ENCODE results near the gene CLDN22.

Gene CLDN22

DNA sequence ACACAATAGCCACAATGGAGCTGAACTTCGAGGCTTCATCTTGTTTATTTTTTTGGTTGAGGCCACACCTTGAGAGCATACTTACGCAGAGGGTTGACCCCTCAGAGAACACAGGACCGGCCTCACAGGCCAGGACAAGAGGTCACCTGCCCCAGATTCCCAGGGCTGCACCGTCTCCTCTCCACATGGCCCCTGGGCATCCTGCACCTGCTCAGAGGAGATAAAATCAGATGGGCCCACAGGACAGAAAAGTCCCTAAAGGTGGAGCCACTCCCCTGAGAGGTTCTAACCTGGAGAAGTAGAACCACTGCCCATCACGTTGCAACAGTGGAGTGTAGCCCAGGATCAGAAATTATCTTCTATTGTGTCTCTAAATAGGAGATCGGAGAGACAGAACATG lies 3.2 kb upstream of the CLDN22 start:
- DNase-seq (ENCODE audit: low read depth in 3 of 3, low spot score in 1 of 3), result no peak

- DNase-seq (ENCODE audit: low read depth in 3 of 3, low spot score in 1 of 3), result no peak
Measured at GRCh38 chr4:183322326-183322725, 2.2 kb upstream of the CLDN22 start, which contains the start of gene CLDN24. Gene CLDN24, minus strand, starts transcription at chr4:183322426. Its CDS starts 0 bp downstream, at chr4:183322426.

DNA sequence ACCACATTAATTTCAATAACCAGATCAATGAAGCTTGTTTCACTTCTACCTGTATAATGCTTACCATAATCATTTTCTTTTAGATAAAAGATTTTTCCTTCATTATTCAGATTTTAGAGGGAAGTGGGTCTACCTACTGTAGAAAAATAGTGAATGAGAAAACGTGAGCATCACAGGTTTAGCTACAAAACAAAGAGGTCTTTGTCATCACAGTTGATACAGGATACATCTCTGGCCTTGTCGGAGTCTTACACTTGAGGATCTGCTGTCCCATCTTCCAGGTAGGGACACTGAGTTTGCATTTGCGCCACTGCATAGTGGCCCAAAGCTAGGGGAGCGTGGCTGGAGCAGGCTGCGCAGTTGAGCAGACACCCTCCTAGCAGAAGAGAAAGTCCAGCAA lies 1.4 kb upstream of the CLDN22 start:
- no peak for DNase-seq (ENCODE audit: low read depth in 3 of 3, low spot score in 1 of 3)

DNA sequence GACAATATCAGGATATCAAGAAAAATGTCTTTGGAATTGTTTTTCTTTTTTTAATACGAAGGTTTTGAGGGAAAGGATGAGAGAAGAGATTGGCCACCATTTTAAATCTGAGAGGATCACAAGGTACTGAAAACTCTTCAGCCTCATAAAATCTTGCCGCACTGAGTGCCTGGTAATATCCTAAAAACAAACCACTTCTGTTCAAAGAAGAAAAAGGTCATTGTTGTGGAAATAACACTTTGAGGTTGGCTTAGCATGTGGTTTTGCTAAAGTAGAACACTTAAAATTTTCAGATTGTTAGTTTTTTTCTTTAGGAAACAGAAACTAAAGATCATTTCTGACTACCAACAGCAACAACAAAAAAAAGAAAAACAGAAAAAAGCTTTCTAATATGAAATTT lies 1.0 kb upstream of the CLDN22 start:
- DNase-seq (ENCODE audit: low read depth in 3 of 3, low spot score in 1 of 3), result no peak

DNA sequence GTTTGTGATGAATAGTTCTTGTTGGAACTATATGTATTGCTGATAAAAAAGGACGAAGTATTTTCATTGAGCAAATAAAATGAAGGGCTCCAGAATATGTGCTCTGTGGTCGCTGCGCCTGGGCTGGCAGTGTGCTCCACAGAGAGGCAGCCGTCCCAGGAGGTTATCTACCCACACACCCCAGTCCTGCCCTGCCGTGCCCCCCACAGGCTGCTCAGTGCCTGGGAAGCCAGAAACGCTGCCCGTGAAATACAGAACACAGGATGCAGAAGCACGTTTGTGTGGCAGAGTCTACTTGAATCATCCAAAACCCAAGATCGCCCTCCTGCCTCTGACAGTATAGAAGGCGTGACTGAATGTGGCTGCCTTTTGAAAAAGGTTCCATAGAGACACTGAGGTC lies 1.4 kb downstream of the CLDN22 start:
- no peak for DNase-seq (ENCODE audit: low read depth in 3 of 3, low spot score in 1 of 3)

DNA sequence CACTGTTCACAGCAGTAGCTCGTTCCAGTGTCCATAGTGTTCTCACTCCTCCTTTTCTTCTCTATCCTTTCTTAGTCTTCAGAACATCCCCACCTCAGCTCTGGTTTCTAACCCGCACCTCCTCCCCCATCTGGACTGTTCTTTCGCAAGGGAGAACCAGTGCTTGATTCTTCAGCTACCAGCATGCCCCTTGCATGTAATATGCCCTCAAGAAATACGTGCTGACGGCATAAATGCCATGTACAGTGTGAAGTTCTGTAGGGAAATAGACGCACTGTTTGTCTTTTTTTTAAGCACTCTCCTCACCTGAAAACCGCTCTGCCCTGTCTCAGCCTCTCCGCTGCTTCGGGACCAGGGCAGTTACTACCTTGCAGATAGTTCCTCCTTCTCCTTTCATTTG lies 5.3 kb downstream of the CLDN22 start:
- DNase-seq (ENCODE audit: low read depth in 3 of 3, low spot score in 1 of 3), result no peak

GRCh38 chr4:183314336-183314735 lies 5.7 kb downstream of the CLDN22 start:
- DNase-seq (ENCODE audit: low read depth in 3 of 3, low spot score in 1 of 3), result no peak

- no peak for DNase-seq (ENCODE audit: low read depth in 3 of 3, low spot score in 1 of 3)
Measured at GRCh38 chr4:183312841-183313240, 7.2 kb downstream of the CLDN22 start.

DNA sequence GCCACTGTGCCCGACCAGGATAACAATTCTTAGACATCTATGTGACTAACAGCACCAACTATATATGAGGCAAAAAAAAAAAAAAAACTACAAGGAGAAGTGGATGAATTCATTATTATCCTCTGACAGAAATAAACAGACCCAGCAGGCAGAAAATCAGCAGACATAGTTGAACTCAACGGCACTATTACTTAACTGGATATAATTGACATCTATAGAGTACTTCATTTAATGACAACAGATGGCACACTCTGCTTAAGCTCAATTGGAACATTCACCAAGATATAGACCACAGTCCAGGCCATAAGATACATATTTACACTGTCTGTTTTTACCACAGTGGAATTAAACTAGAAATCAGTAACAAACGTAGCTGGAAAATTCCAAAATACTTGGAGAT lies 13.3 kb downstream of the CLDN22 start:
- DNase-seq (ENCODE audit: low read depth in 3 of 3, low spot score in 1 of 3), result no peak

GRCh38 chr4:183304538-183304937 lies 15.5 kb downstream of the CLDN22 start:
- DNase-seq (ENCODE audit: low read depth in 3 of 3, low spot score in 1 of 3), result no peak

DNA sequence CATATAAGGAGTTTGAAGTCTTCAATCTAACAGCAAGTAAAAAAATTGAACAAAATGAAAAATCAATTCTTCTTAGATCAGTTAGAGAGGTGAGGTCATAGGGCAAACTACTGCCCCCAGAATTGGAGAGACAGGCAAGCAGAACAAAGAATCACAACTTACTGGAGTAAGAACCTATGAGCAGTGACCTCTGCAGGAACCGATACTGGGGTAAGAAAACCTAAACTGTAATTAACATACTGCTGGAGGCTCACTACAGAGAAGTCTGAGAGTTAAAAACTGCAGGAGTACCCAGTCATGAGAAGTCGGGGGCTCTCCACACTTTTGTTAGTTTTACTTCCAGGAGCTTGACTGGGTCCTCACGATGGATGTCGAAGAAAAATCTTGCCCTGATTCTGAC lies 16.0 kb downstream of the CLDN22 start:
- no peak for DNase-seq (ENCODE audit: low read depth in 3 of 3, low spot score in 1 of 3)

DNA sequence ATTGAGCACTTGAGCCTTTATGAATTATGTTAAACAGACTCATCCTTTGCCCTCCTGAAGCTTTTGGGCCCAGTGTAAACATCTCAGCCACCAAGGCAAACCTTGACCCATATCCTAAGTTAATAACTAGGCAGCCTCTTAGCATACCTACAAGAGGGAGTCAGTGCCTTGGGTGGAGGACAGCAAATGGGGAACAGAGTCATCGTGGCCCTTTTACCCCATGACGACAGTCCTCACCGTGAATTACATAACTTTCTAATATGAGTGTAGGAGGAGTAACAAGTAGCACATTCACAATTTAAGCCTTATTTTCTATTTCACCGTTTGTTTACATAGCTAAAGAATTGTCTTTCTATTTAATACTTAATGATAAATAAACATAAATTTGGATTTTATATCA lies 16.8 kb downstream of the CLDN22 start:
- no peak for DNase-seq (ENCODE audit: low read depth in 3 of 3, low spot score in 1 of 3)

DNA sequence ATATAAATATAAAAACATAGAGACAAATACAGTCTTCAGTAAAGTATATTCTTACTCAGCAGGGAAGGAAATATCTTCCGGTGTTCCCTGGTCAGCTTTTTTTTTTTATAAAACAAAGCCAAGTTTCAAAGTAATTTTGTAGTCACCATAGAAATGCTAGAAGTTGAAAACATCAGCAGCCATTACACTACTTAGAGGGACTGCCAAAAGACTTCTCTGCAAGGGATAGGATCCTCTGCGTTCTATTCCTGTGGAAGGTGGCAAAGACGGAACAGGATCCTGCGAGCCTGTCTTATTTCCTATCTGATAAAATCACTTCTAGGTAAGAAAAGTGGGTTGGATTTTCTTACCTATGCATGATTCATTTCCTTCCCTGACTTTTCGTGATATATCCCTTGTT lies 19.4 kb downstream of the CLDN22 start:
- no peak for DNase-seq (ENCODE audit: low read depth in 3 of 3, low spot score in 1 of 3)

DNA sequence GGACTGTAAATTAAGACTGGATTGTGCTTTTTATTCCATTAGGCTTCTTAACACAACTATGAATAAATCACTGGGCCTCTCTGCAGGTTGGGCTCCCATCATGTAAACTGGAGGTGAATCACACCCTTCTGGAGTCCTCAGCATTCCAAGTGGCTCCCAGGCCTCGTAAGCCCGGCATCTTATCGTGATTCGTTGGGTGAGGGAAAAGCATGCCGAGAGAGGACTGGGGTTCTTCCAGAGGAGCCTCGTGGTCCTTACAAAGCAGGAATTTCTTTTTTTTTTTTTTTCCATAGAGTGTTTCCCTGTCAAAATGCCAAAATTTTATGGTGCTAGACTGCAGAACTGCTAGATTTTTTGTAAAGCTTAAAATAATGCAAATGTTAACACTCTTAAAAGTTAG lies 20.0 kb downstream of the CLDN22 start:
- no peak for DNase-seq (ENCODE audit: low read depth in 3 of 3, low spot score in 1 of 3)

- no peak for DNase-seq (ENCODE audit: low read depth in 3 of 3, low spot score in 1 of 3)
Measured at GRCh38 chr4:183299464-183299863, 20.6 kb downstream of the CLDN22 start.

- no peak for DNase-seq (ENCODE audit: low read depth in 3 of 3, low spot score in 1 of 3)
Measured at GRCh38 chr4:183297675-183298074, 22.4 kb downstream of the CLDN22 start.

DNA sequence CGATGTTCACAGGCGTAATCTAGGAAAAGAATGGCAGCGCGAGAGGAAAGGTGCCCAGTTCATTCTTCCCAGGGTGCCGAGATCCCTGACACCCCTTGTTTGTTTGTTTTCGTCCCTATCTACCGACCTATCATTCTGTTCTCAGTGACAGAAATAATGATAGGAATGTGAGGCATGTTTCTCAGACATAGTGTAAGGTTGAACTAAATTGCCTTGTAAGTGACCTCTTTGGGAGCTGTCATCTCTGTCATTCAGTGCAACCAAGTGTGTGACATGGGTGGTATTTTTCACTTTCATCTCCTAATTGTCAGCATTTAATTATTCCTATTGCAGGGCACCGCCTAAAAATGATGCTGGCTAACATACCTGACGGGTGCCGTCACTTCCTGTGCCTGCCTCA lies 24.4 kb downstream of the CLDN22 start:
- DNase-seq (ENCODE audit: low read depth in 3 of 3, low spot score in 1 of 3), result no peak

DNA sequence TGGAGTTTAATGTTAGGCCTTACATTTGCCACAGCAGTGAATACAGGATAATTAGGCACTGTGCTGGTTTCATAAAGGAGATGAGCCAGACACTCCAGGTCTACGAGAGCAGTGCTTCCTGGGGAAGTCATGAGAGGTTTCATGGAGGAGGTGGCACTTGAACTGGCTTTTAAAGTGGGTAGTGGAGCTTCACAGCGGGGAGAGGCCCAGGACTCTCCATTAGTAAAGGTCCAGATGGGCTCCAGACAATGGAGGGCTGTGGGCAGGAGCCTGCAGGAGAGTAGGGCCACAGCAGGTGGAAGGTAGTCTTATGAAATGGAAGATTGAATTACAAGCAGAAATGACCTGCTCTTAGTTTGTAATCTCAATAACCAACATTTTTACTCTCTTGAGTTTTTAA lies 29.0 kb downstream of the CLDN22 start:
- no peak for DNase-seq (ENCODE audit: low read depth in 3 of 3, low spot score in 1 of 3)

DNA sequence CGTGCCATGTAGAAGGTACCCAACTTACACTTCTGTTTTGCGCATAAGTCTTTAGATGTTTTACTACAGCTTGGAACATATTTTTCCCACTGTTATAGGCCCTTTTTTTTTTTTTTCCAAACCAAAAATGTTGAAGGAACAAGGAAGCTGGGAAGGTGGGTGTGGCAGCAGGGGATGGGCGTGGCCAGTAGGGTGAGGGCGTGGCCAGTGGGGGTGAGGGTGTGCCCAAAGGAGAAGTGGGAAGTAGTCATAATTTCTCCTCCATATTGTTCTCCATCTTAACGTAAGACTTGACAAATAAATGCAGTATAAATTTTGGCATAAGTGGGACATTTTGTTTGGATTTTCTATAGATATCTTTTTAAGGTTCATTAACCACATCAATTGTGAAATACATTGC lies 30.4 kb downstream of the CLDN22 start:
- no peak for DNase-seq (ENCODE audit: low read depth in 3 of 3, low spot score in 1 of 3)

DNA sequence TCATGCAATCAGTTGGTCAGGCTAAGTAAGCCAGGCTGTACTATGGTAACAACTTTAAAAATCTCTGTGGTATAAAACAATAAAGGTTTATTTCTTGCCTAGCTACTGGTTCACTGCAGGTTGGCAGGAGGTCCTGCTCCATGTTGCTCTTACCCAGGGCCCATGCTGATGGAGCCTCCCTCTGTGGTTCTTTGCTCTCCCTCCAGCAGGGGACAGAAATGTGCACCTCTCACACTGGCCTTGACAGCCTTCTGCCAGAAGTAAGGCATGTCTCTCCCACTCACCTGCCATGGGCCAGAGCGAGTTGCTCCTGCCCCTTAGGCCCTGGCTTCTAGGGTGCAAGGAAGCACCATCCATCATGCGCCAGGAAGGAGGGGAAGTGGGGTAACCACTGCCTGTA lies 31.1 kb downstream of the CLDN22 start:
- no peak for DNase-seq (ENCODE audit: low read depth in 3 of 3, low spot score in 1 of 3)

DNA sequence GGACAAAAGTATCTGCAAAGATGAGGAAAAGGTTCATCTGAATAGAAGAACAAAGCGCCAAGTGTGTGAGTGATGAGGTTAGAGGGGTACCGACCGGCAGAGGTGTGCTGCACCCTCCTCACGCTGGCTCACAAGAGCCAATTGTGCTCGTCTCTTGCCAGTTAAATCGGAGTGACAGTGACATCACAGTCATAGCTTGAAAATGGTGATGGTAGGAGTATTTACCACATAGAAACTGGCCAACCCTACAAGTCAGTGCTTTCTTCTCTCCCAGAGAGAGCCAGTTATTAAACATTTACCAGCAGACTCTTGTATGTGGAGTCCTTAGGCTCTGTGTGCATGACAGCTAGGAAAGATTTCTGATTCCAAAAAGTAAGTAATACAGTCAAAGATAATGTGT lies 32.4 kb downstream of the CLDN22 start:
- DNase-seq (ENCODE audit: low read depth in 3 of 3, low spot score in 1 of 3), result no peak

- DNase-seq (ENCODE audit: low read depth in 3 of 3, low spot score in 1 of 3), result no peak
Measured at GRCh38 chr4:183287309-183287659, 32.8 kb downstream of the CLDN22 start.

GRCh38 chr4:183286590-183287308 lies 33.3 kb downstream of the CLDN22 start:
- no peak for DNase-seq (ENCODE audit: low read depth in 3 of 3, low spot score in 1 of 3)

GRCh38 chr4:183285886-183286285 lies 34.2 kb downstream of the CLDN22 start:
- no peak for DNase-seq (ENCODE audit: low read depth in 3 of 3, low spot score in 1 of 3)
